ENCODE results near the gene KCNIP1.

- no peak for TF ChIP-seq TAF1 (CRISPR knock-in tag; IDR thresholded peaks at IDR 0.05)
- no peak for TF ChIP-seq ZNF251 (CRISPR knock-in tag; IDR thresholded peaks at IDR 0.05)
- TF ChIP-seq, protein P1, sequence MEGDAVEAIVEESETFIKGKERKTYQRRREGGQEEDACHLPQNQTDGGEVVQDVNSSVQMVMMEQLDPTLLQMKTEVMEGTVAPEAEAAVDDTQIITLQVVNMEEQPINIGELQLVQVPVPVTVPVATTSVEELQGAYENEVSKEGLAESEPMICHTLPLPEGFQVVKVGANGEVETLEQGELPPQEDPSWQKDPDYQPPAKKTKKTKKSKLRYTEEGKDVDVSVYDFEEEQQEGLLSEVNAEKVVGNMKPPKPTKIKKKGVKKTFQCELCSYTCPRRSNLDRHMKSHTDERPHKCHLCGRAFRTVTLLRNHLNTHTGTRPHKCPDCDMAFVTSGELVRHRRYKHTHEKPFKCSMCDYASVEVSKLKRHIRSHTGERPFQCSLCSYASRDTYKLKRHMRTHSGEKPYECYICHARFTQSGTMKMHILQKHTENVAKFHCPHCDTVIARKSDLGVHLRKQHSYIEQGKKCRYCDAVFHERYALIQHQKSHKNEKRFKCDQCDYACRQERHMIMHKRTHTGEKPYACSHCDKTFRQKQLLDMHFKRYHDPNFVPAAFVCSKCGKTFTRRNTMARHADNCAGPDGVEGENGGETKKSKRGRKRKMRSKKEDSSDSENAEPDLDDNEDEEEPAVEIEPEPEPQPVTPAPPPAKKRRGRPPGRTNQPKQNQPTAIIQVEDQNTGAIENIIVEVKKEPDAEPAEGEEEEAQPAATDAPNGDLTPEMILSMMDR (CRISPR knock-in tag; IDR thresholded peaks at IDR 0.05), result no peak
- TF ChIP-seq HNF4G (IDR thresholded peaks at IDR 0.05; ENCODE audit: borderline replicate concordance, low read depth, low read length), result no peak
- no peak for TF ChIP-seq HNF4G (CRISPR knock-in tag; IDR thresholded peaks at IDR 0.05; ENCODE audit: borderline replicate concordance, low read depth)
- no peak for TF ChIP-seq PHF21A (CRISPR knock-in tag; IDR thresholded peaks at IDR 0.05)
- TF ChIP-seq MYC (CRISPR knock-in tag; IDR thresholded peaks at IDR 0.05; ENCODE audit: borderline replicate concordance), result no peak
- no peak for TF ChIP-seq NR2C2 (CRISPR knock-in tag; IDR thresholded peaks at IDR 0.05; ENCODE audit: borderline replicate concordance)
- TF ChIP-seq ZNF136 (CRISPR knock-in tag; IDR thresholded peaks at IDR 0.05; ENCODE audit: low read depth), result no peak
- no peak for TF ChIP-seq TOE1 (CRISPR knock-in tag; IDR thresholded peaks at IDR 0.05)
- TF ChIP-seq SRSF9 (IDR thresholded peaks at IDR 0.05; ENCODE audit: borderline replicate concordance, insufficient read depth, low read depth, low read length, poor library complexity, severe bottlenecking), result no peak
- no peak for TF ChIP-seq ZBTB1 (CRISPR knock-in tag; IDR thresholded peaks at IDR 0.05; ENCODE audit: borderline replicate concordance)
- TF ChIP-seq RELA (CRISPR knock-in tag; IDR thresholded peaks at IDR 0.05), result no peak
- no peak for TF ChIP-seq MEF2D (CRISPR knock-in tag; IDR thresholded peaks at IDR 0.05)
- TF ChIP-seq ISL2 (CRISPR knock-in tag; IDR thresholded peaks at IDR 0.05), result no peak
Measured at GRCh38 chr5:170715141-170715540, 211.3 kb downstream of the KCNIP1 start.

Data from HepG2 (cell line).